GM12891 (cell line): Measurements from ENCODE around the gene TIMM23B.
"Not testable (repeated sequence)": the region's sequence is repeated elsewhere in the genome, so short reads cannot be mapped to it uniquely, and the experiment has no call there.

Experiments
- PAX5 ChIP-seq: IDR thresholded peaks from 2 replicates; pipeline ENCODE4 v1.6.1; 2011; ENCODE audit warnings: low read length, moderate library complexity, mild to moderate bottlenecking; ENCODE audit not compliant: insufficient read depth, severe bottlenecking
- POLR2A ChIP-seq: IDR thresholded peaks from 2 replicates; pipeline ENCODE4 v1.6.1; 2011; ENCODE audit warnings: low read depth, low read length, control low read depth
- POLR2AphosphoS5 ChIP-seq: IDR thresholded peaks from 2 replicates; pipeline ENCODE4 v1.6.1; 2011; ENCODE audit warnings: low read depth, low read length, control low read depth
- POU2F2 ChIP-seq: IDR thresholded peaks from 2 replicates; pipeline ENCODE4 v1.6.1; 2011; ENCODE audit warnings: low read depth, mild to moderate bottlenecking, control low read depth, low read length, moderate library complexity
- SPI1 ChIP-seq: IDR thresholded peaks from 2 replicates; pipeline ENCODE4 v1.6.1; 2011; ENCODE audit warnings: low read depth, low read length, control low read depth
- TAF1 ChIP-seq: IDR thresholded peaks from 2 replicates; pipeline ENCODE4 v1.6.1; 2011; ENCODE audit warnings: low read depth, low read length, control low read depth

DNA sequence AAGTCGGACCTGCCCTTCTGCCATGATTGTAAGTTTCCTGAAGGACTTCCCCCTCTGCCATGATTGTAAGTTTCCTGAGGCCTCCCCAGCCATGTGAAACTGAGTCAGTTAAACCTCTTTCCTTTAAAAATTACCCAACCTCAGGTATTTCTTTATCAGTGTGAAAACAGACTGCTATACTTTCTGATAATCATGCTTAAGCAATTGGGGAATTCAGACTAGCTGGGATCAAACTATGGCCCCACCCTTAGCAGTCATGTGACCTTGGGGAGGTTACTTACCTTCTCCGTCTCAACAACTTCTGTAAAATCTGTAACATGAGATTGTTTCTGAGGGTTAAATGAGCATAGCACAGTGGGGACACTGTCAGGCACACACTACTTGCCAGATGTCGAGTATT, 45.4 kb downstream of the TIMM23B start:
- TF ChIP-seq POLR2A, TAF1, POLR2AphosphoS5, SPI1, POU2F2, PAX5: not testable (repeated sequence)
